Mesothelial cell of epicardium (in vitro differentiated cells): ENCODE measurements around the gene ZXDA. TPM values are rescaled to one million over a fixed set of nuclear protein-coding genes. Genes with fewer than 3 reads are reported as not detected.
"Not testable (repeated sequence)": the region's sequence is repeated elsewhere in the genome, so short reads cannot be mapped to it uniquely, and the experiment has no call there.

Source experiments
- DNase-seq, 2 experiments: peaks; one replicate each; pipeline ENCODE4 v3.0.0; 2021; ENCODE audit warnings: low spot score in 2 of 2; ENCODE audit not compliant: unreplicated experiment in 2 of 2
- H3K27ac Mint-ChIP-seq: 2 replicates; pipeline ENCODE4 v1.8.0; 2021; ENCODE audit warnings: mixed read lengths
- H3K27me3 Mint-ChIP-seq: 2 replicates; pipeline ENCODE4 v1.8.0; 2021; ENCODE audit warnings: low read depth, mixed read lengths
- H3K36me3 Mint-ChIP-seq: 2 replicates; pipeline ENCODE4 v1.8.0; 2021; ENCODE audit warnings: mixed read lengths
- H3K4me1 Mint-ChIP-seq: 2 replicates; pipeline ENCODE4 v1.8.0; 2021; ENCODE audit warnings: mixed read lengths
- H3K4me3 Mint-ChIP-seq: 2 replicates; pipeline ENCODE4 v1.8.0; 2021; ENCODE audit warnings: mild to moderate bottlenecking, moderate library complexity, mixed read lengths
- H3K9me3 Mint-ChIP-seq: 2 replicates; pipeline ENCODE4 v1.8.0; 2021; ENCODE audit warnings: mixed read lengths
- CTCF ChIP-seq: fragments of 200-600 bp; sonication (generic); IDR thresholded peaks from one replicate; pipeline ENCODE4 v1.5.0; 2021; ENCODE audit warnings: antibody characterized with exemption; ENCODE audit not compliant: unreplicated experiment
- total RNA-seq: library from RNA; stranded (reverse); gene quantifications from 3 replicates; pipeline ENCODE4 v1.2.1, GENCODE V29; 2021

The ZXDA gene
- 0.16 to 0.38 TPM (median 0.36 TPM) in 3 replicates for total RNA-seq

GRCh38 chrX:57910287-57910912, at the start of gene ZXDA:
Gene ZXDA, minus strand, starts transcription at chrX:57910458. Its CDS starts 38 bp downstream, at chrX:57910420.
- not testable (repeated sequence) for H3K36me3 Mint-ChIP-seq, H3K27ac Mint-ChIP-seq, H3K4me1 Mint-ChIP-seq, H3K4me3 Mint-ChIP-seq, DNase-seq, H3K27me3 Mint-ChIP-seq
- H3K9me3 Mint-ChIP-seq, result peaks cover 56% of the 10 kb centered on the region

- DNase-seq, result no peak
- H3K27me3 Mint-ChIP-seq, result no peaks in the 10 kb centered on the region
- peaks cover 4% of the 10 kb centered on the region for H3K36me3 Mint-ChIP-seq
- no peaks in the 10 kb centered on the region for H3K4me1 Mint-ChIP-seq
- H3K4me3 Mint-ChIP-seq, result no peak overlapping the region
- peaks cover 60% of the 10 kb centered on the region for H3K9me3 Mint-ChIP-seq
- TF ChIP-seq CTCF, result no peak
- H3K27ac Mint-ChIP-seq, result no peak overlapping the region
Measured at GRCh38 chrX:57952320-57952678, 42.0 kb upstream of the ZXDA start.

GRCh38 chrX:57951666-57952319, 41.5 kb upstream of the ZXDA start:
- no peak for TF ChIP-seq CTCF
- peaks cover 4% of the 10 kb centered on the region for H3K36me3 Mint-ChIP-seq
- no peak for DNase-seq
- no peak overlapping the region for H3K27ac Mint-ChIP-seq
- H3K9me3 Mint-ChIP-seq, result peaks cover 56% of the 10 kb centered on the region
- H3K27me3 Mint-ChIP-seq, result no peaks in the 10 kb centered on the region
- no peak overlapping the region for H3K4me3 Mint-ChIP-seq
- H3K4me1 Mint-ChIP-seq, result no peaks in the 10 kb centered on the region

- no peak for DNase-seq
- no peak for TF ChIP-seq CTCF
- peaks cover 2% of the 10 kb centered on the region for H3K36me3 Mint-ChIP-seq
- no peaks in the 10 kb centered on the region for H3K4me1 Mint-ChIP-seq
- no peaks in the 10 kb centered on the region for H3K27me3 Mint-ChIP-seq
- H3K27ac Mint-ChIP-seq, result no peak overlapping the region
- peaks cover 71% of the 10 kb centered on the region for H3K9me3 Mint-ChIP-seq
- no peak overlapping the region for H3K4me3 Mint-ChIP-seq
Measured at GRCh38 chrX:57933321-57933720, 23.1 kb upstream of the ZXDA start.

- TF ChIP-seq CTCF, result no peak
- Mint-ChIP-seq H3K36me3 (no peaks in the 10 kb centered on the region), H3K9me3 (peaks cover 72% of the 10 kb centered on the region), H3K4me3 (no peak overlapping the region), H3K27ac (no peak overlapping the region), H3K27me3 (no peaks in the 10 kb centered on the region), H3K4me1 (no peaks in the 10 kb centered on the region)
- no peak for DNase-seq
Measured at GRCh38 chrX:57932266-57932665, 22.0 kb upstream of the ZXDA start.

GRCh38 chrX:57930051-57930450, 19.8 kb upstream of the ZXDA start:
- Mint-ChIP-seq H3K27ac (no peak overlapping the region), H3K4me1 (no peaks in the 10 kb centered on the region), H3K4me3 (no peak overlapping the region), H3K9me3 (peaks cover 78% of the 10 kb centered on the region), H3K27me3 (no peaks in the 10 kb centered on the region), H3K36me3 (no peaks in the 10 kb centered on the region)
- no peak for DNase-seq
- TF ChIP-seq CTCF, result no peak
